Measurements from ENCODE around the gene UGT1A4.

DNA sequence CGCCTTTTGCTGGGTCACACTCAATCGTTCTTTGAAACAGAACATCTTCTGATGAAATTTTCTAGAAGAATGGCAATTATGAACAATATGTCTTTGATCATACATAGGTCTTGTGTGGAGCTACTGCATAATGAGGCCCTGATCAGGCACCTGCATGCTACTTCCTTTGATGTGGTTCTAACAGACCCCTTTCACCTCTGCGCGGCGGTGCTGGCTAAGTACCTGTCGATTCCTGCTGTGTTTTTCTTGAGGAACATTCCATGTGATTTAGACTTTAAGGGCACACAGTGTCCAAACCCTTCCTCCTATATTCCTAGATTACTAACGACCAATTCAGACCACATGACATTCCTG, 5.3 kb upstream of the UGT1A4 start:
- TF ChIP-seq, protein P1, sequence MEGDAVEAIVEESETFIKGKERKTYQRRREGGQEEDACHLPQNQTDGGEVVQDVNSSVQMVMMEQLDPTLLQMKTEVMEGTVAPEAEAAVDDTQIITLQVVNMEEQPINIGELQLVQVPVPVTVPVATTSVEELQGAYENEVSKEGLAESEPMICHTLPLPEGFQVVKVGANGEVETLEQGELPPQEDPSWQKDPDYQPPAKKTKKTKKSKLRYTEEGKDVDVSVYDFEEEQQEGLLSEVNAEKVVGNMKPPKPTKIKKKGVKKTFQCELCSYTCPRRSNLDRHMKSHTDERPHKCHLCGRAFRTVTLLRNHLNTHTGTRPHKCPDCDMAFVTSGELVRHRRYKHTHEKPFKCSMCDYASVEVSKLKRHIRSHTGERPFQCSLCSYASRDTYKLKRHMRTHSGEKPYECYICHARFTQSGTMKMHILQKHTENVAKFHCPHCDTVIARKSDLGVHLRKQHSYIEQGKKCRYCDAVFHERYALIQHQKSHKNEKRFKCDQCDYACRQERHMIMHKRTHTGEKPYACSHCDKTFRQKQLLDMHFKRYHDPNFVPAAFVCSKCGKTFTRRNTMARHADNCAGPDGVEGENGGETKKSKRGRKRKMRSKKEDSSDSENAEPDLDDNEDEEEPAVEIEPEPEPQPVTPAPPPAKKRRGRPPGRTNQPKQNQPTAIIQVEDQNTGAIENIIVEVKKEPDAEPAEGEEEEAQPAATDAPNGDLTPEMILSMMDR (IDR thresholded peaks at IDR 0.05 in 4 of 5, conservative IDR thresholded peaks at IDR 0.05 in 1 of 5): no peak
- TF ChIP-seq POLR2A (IDR thresholded peaks at IDR 0.05): no peak

Data from gastrocnemius medialis (tissue), 4 donors.